ENCODE results near the gene DNLZ.
"Not testable (repeated sequence)": the region's sequence is repeated elsewhere in the genome, so short reads cannot be mapped to it uniquely, and the experiment has no call there.

The DNLZ gene

GRCh38 chr9:136359774-136360718, 3.5 kb downstream of the DNLZ start:
- no peak for DNase-seq (ENCODE audit: low read depth, low spot score)

GRCh38 chr9:136358888-136359287, 4.7 kb downstream of the DNLZ start:
- DNase-seq (ENCODE audit: low read depth, low spot score): no peak

- DNase-seq (ENCODE audit: low read depth, low spot score): no peak
Observed at GRCh38 chr9:136358016-136358415, 5.5 kb downstream of the DNLZ start.

- no peak for DNase-seq (ENCODE audit: low read depth, low spot score)
Observed at GRCh38 chr9:136357202-136357725, 6.3 kb downstream of the DNLZ start.

GRCh38 chr9:136355616-136356557, 7.7 kb downstream of the DNLZ start:
- no peak for DNase-seq (ENCODE audit: low read depth, low spot score)

- no peak for DNase-seq (ENCODE audit: low read depth, low spot score)
Observed at GRCh38 chr9:136354592-136355085, 8.9 kb downstream of the DNLZ start.

- DNase-seq (ENCODE audit: low read depth, low spot score): no peak
Observed at GRCh38 chr9:136353757-136354488, 9.6 kb downstream of the DNLZ start.

GRCh38 chr9:136353088-136353487, 10.5 kb downstream of the DNLZ start:
- no peak for DNase-seq (ENCODE audit: low read depth, low spot score)

- DNase-seq (ENCODE audit: low read depth, low spot score): no peak
Observed at GRCh38 chr9:136352682-136353081, 10.9 kb downstream of the DNLZ start.

- not testable (repeated sequence) for DNase-seq (ENCODE audit: low read depth, low spot score)
Observed at GRCh38 chr9:136351868-136352267, 11.7 kb downstream of the DNLZ start.

GRCh38 chr9:136351252-136351800, 12.2 kb downstream of the DNLZ start:
- DNase-seq (ENCODE audit: low read depth, low spot score): no peak

GRCh38 chr9:136349546-136349945, 14.0 kb downstream of the DNLZ start:
- DNase-seq (ENCODE audit: low read depth, low spot score): no peak

GRCh38 chr9:136348691-136349090, 14.9 kb downstream of the DNLZ start:
- DNase-seq (ENCODE audit: low read depth, low spot score): no peak

- no peak for DNase-seq (ENCODE audit: low read depth, low spot score)
Observed at GRCh38 chr9:136347472-136348256, 15.9 kb downstream of the DNLZ start.

- no peak for DNase-seq (ENCODE audit: low read depth, low spot score)
Observed at GRCh38 chr9:136346927-136347465, 16.5 kb downstream of the DNLZ start.

GRCh38 chr9:136346157-136346481, 17.4 kb downstream of the DNLZ start:
- no peak for DNase-seq (ENCODE audit: low read depth, low spot score)

- DNase-seq (ENCODE audit: low read depth, low spot score): no peak
Observed at GRCh38 chr9:136345281-136346156, 18.0 kb downstream of the DNLZ start.

- DNase-seq (ENCODE audit: low read depth, low spot score): no peak
Observed at GRCh38 chr9:136344544-136345280, 18.8 kb downstream of the DNLZ start.
